Ramos (cell line): ENCODE results near the gene TMEM259.

Source experiments
- in situ Hi-C: fragments of 300-500 bp; cut with MboI; formaldehyde crosslinking; loops from one replicate; pipeline ENCODE4 v1.14.3; 2022; ENCODE audit warnings: low sequenced_read_pairs; ENCODE audit not compliant: unreplicated experiment

The TMEM259 gene

DNA sequence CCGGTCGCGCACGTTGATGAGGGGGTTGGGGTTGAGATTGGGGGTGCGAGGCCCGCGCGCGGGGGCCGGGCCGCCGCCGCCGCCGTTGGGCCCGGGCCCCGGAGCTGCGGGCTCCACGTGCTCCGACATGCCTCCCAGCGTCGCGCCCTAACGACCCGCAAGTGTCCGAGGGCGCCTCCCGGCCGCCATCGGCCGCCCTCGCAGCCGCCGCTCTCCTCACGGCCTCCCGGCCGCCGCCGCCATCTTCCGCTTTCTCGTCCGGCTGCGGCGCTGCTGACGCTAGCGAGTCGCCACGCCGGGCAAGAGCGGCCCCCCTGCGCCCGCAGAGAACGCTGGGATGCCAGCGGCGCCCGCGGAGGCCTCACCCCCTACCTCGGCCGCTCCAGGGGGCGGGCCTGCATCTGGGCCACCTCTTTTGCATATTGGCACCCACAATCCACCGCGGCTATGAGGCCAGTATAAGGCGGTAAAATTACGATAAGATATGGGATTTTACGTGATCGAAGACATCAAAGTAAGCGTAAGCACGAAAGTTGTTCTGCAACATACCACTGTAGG lies at the start of gene TMEM259:
TMEM259 (minus strand) TSS at position 256 of the 558 bp plus-strand sequence; CDS start at position 129, 127 bp downstream.
- in situ Hi-C loops, result no loop called here

DNA sequence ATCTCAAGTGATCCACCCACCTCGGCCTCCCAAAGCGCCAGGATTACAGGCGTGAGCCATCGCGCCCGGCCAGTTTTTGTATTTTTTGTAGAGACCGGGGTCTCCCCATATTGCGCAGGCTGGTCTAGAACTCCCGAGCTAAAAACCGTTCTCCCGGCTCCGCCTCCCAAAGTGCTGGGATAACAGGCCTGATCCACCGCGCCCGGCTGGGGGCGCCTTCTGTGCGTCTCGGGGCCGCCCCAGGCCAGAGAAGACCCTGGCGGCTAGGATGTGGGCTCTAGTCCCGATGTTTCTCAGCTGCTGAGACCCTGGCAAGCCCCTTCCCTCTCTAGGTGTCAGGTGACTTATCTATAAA lies 49.6 kb upstream of the TMEM259 start:
- in situ Hi-C loops, result no loop called here

GRCh38 chr19:1069009-1069779 lies 48.3 kb upstream of the TMEM259 start:
- in situ Hi-C loops, result no loop called here

- in situ Hi-C loops, result no loop called here
Measured at GRCh38 chr19:1068009-1069001, 47.4 kb upstream of the TMEM259 start.

DNA sequence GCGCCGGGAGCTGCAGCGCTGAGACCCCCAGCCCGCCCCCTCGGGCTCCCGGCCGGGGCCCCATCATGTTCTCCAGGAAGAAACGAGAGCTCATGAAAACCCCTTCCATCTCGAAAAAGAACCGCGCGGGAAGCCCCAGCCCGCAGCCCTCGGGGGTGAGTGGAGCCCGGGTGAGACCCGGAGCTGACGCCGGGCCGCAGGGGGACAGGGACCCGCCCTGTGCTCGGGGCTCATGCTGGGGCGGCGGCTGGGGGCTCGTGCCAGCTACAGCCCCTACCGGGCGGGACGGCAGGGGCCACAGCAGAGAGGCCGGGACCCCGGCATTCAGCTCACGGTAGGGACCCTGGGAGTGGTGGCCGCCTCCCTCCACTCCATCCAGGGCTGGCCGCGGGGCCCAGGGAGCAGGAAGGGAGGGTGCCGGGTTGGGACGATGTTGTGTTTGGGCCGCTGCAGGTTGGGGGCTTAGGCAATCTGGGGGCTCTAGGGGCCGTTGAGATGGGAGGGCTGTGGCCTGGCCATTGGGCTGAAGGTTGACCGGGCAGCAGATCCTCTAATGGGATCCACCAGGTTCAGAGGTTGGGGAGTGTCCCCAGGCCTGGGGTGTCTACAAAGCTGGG lies 46.5 kb upstream of the TMEM259 start:
- in situ Hi-C loops, result no loop called here

DNA sequence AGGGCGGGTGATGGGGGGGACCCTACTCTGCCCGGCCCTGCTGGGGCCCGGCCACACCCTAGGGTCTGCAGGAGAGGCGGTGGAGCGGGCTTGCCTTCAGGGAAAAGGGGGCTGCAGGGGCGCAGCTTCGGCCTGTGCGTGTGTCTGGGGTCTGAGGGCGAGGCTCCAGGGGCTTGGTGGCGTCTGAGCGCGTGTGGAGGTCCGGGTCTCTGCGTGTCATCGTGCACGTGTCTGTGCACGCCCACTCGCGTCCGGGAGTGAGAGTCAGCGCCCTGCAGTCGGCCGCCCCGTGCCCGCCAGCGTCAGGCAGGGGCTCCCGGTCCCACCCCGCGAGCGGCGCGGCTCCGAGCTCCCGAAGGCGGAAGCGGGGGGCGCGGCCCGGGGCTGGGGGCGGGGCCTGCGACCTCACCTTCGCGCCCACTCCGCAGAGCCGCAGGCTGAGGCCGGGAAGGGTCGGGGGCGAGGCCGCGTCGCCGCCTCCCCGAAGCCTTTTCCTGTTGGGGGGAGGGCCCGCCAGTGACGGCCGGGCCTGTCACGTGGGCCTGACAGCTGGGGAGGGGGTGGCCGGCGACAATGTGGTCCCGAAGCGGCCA lies 45.9 kb upstream of the TMEM259 start, which contains the start of gene ARHGAP45:
ARHGAP45 (plus strand) TSS at position 420 of the 593 bp plus-strand sequence. CDS start 239 bp downstream, outside the sequence.
- in situ Hi-C loops, result no loop called here

GRCh38 chr19:1066251-1066747 lies 45.4 kb upstream of the TMEM259 start:
- in situ Hi-C loops, result no loop called here

GRCh38 chr19:1065606-1066109 lies 44.7 kb upstream of the TMEM259 start:
- in situ Hi-C loops, result no loop called here

DNA sequence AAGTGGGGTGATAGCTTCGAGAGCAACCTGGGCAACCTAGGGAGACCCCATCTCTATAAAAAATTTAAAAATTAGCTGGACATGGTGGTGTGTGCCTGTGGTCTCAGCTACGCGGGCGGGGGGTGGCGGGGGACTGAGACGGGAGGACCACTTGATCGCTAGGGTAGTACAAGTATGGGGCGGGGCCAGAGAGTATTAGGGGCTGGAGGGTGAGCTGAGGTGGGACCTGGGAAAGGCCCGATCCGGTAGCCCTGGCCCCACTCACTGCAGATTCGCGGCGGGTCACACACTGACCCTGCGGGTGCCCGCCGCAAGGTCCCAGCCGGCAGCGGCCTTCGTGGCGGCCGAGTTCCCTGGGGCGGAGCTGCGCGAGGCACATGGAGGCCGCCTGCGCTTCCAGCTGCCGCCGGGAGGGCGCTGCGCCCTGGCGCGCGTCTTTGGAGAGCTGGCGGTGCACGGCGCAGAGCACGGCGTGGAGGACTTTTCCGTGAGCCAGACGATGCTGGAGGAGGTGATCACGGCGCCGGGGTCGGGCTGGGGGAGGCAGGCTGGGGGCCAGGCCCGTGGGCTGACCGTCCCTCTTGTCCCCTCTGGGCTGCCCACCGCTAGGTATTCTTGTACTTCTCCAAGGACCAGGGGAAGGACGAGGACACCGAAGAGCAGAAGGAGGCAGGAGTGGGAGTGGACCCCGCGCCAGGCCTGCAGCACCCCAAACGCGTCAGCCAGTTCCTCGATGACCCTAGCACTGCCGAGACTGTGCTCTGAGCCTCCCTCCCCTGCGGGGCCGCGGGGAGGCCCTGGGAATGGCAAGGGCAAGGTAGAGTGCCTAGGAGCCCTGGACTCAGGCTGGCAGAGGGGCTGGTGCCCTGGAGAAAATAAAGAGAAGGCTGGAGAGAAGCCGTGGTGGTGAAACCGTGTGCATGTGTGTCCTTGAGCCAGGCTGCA lies 44.0 kb upstream of the TMEM259 start:
- in situ Hi-C loops, result no loop called here

- in situ Hi-C loops, result no loop called here
Measured at GRCh38 chr19:1063909-1064660, 43.2 kb upstream of the TMEM259 start.

GRCh38 chr19:1063030-1063908 lies 42.3 kb upstream of the TMEM259 start:
- in situ Hi-C loops, result no loop called here

DNA sequence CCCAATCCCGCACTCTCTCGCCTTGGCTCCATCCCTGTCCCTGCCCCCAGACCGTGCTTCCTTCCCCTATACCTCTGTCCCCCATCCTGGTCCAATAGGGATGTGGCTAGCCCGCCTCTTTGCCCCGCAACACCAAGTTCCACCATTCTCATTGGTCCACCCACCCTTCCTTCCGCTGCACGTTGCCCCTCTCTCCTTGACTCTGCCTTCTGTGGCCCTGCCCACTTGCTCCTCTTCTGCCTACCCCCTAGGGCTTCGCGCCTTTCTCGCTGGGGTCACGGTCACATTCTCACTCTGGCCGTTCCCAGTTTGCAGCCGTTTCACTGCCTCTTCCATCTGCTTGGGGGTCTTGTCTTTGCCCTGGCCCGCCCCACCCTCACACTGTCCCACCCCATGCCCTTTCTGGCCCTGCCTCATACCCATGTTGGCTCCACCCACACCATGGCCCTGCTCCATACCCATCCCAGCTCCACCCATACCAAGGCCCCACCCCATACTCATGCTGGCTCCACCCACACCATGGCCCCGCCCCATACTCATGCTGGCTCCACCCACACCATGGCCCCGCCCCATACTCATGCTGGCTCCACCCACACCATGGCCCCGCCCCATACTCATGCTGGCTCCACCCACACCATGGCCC lies 41.6 kb upstream of the TMEM259 start:
- in situ Hi-C loops, result no loop called here

DNA sequence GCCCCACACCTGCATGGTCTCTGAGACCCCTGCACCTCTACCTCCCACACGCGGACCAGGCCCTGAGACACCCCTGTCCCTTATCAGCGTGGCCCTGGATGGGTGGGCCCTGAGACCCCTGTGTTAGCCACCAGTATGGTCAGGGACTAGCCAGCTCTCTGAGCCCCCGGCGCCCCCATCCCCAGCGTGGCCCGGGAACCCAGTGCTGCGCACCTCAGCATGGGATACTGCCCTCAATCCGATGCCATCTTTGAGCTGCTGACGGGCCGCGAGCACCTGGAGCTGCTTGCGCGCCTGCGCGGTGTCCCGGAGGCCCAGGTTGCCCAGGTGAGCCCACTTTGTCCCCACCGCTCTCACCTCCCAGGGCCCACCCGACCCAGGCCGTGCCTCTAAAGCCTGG lies 41.1 kb upstream of the TMEM259 start:
- in situ Hi-C loops, result no loop called here

DNA sequence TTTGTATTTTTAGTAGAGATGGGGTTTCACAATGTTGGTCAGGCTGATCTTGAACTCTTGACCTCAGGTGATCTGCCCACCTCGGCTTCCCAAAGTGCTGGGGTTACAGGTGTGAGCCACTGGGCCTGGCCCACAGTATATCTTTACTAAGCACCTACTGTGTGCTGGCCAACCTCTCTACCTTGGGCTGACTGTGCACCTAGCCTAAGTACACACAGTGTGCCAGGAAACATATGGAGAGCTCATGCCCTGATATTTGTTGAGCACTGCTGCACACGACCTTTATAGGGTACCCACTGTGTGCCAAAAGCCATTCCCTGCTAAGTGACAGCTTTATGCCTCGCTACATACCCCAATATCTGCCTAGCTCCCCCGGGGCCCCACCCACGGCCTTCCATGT lies 39.8 kb upstream of the TMEM259 start:
- in situ Hi-C loops, result no loop called here

GRCh38 chr19:1058112-1058511 lies 37.2 kb upstream of the TMEM259 start:
- in situ Hi-C loops, result no loop called here

GRCh38 chr19:1057176-1057855 lies 36.4 kb upstream of the TMEM259 start:
- in situ Hi-C loops, result no loop called here
